ENCODE results near the gene SLC40A1.

DNA sequence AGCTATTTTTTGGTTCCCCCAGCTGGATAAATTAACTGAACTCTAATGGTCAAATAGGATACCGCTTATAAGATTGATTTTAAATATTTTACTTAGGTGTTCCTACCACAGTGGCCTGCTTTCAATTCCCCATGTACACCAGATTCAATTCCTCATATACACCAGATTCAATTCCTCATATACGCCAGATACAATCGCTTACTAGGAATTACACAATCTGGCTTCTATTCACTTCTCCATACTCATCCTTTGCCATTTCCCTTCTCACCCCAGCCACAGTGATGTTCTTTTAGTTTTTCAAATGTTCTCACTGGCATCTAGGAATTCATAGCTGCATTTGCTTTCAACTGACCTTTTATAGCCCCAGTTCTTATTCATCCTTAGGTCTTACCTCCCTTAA is 66.5 kb downstream of the SLC40A1 start:
- TF ChIP-seq, protein P1, sequence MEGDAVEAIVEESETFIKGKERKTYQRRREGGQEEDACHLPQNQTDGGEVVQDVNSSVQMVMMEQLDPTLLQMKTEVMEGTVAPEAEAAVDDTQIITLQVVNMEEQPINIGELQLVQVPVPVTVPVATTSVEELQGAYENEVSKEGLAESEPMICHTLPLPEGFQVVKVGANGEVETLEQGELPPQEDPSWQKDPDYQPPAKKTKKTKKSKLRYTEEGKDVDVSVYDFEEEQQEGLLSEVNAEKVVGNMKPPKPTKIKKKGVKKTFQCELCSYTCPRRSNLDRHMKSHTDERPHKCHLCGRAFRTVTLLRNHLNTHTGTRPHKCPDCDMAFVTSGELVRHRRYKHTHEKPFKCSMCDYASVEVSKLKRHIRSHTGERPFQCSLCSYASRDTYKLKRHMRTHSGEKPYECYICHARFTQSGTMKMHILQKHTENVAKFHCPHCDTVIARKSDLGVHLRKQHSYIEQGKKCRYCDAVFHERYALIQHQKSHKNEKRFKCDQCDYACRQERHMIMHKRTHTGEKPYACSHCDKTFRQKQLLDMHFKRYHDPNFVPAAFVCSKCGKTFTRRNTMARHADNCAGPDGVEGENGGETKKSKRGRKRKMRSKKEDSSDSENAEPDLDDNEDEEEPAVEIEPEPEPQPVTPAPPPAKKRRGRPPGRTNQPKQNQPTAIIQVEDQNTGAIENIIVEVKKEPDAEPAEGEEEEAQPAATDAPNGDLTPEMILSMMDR (conservative IDR thresholded peaks at IDR 0.05 in 1 of 2, IDR thresholded peaks at IDR 0.05 in 1 of 2; ENCODE audit: extremely low read depth in 1 of 2, insufficient read depth in 1 of 2, low read depth in 1 of 2, low read length in 2 of 2): no peak
- TF ChIP-seq EZH2 (IDR thresholded peaks at IDR 0.05; ENCODE audit: borderline replicate concordance, low read length): no peak
